ENCODE data around the gene B4GALNT1.
"Not testable (repeated sequence)": the region's sequence is repeated elsewhere in the genome, so short reads cannot be mapped to it uniquely, and the experiment has no call there.

B4GALNT1 gene

DNA sequence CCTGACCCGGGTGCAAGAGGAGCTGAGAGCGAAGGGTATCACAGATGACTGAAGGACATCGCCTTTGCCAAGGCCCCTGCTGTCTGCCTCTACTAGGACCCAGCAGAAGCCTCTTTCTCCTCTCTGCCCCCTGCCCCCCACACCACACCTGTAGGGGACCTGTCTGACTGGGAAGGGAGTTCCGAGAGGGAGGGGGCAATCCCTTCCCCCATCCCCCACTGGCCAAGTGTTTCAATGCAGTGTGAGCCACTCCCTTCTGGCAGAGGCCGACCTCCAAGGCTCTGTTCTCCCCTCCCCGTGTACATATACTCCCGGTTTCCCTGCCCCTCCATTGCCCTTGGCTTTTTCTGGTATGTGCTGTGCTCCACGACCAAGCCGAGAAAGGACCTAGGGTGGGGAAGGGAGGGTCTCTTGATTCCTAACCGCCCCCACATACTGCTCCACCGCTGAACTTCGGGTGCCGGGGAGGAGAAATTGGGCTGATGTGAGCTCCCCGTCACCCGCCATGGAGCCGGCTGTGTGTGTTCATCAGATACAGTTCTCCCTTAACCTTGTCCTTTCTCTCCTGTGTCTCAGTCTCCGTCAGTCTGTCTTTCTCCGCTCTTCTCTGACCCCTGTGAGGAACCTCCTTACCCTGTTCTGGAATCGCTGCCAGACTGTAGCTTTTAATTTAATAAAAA is 23.8 kb downstream of the B4GALNT1 start:
- no peak for DNase-seq (ENCODE audit: low read depth in 2 of 2)

DNA sequence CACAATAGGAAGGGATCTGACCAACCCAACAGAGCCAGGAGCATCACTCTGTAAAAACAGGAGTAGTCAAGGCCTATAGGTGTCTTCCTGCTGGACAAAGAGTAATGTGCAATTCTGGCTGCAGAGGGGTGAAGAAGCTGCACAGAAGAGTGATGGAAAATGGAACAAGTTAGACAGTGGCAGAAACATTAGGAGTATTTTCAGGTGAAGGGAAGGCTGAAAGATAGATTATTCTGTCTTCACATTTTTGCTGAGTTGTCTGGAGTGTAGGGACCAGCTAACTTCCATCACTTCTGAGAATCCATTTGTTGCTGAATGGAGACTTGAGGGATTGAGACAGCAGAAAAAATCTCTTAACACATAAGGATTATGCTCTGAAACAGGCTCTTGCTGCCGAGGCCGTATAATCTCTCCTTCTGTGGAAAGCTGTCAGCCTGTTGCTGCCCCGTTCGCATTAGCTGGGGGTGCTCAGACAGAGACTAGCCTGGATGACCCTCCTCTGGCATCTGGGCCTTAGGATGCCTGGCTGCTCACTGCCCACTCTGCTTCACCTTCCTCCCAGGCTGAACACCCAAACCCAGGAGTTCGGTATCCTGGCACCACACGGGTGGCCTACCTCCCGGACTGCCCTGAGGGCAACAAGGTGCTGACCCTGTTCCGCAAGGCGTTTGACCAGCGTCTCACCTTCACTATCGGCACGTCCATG is 24.9 kb downstream of the B4GALNT1 start:
- no peak for DNase-seq (ENCODE audit: low read depth in 2 of 2)

DNA sequence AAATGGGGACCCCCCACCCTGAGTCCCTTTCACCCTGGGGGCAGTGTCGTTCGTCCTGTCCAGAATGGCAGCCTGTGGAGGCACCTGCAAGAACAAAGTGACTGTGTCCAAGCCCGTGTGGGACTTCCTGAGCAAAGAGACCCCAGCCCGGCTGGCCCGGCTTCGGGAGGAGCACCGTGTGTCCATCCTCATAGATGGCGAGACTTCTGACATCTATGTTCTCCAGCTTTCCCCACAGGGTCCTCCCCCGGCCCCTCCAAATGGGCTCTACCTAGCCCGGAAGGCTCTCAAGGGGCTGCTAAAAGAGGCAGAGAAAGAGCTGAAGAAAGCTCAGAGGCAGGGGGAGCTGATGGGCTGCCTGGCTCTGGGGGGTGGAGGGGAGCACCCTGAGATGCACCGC is 26.2 kb downstream of the B4GALNT1 start:
- no peak for DNase-seq (ENCODE audit: low read depth in 2 of 2)

DNA sequence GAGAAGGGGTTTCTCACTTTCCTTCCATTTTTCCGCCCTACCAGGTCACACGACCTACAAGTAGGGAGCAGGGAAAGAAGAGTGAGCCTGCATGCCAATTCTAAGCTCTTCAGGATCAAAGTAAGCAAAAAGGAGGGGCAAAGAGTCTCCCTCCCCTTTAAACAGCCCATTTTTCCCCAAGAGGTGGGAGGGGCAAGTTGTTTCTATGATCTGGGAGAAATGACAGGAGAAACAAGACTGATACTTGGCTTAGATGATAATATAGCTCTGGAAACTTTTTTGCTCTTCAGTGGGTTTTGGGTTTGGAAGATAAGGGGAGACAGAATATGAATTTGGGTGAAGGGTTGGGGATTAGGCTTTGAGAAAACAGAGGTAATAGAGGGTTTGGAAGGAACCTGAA is 26.6 kb downstream of the B4GALNT1 start:
- no peak for DNase-seq (ENCODE audit: low read depth in 2 of 2)

DNA sequence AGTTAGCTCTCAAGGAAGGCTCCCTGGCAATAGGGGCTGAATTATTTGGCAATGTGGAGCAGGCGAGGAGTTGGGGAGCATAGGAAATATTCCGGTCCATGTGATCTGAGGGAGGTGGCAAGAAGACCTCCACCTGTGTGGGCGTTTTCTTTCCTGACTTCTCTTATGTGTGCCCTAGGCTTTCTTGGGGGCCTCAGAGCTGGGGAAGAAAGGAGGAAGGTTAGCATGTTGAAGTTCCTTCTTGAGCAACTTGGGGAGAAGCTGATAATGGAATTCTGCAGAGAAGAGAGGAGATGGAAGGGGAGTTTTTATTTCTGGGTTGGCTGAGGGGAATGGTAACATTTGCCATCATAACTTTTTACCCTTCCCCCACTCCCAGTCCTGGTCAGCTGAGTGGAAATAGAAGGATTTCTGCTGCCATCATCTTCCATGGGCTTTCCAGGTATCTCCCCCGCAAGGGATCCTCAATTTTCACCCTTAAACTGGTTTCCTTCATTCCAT is 27.1 kb downstream of the B4GALNT1 start:
- DNase-seq (ENCODE audit: low read depth in 2 of 2) = no peak

DNA sequence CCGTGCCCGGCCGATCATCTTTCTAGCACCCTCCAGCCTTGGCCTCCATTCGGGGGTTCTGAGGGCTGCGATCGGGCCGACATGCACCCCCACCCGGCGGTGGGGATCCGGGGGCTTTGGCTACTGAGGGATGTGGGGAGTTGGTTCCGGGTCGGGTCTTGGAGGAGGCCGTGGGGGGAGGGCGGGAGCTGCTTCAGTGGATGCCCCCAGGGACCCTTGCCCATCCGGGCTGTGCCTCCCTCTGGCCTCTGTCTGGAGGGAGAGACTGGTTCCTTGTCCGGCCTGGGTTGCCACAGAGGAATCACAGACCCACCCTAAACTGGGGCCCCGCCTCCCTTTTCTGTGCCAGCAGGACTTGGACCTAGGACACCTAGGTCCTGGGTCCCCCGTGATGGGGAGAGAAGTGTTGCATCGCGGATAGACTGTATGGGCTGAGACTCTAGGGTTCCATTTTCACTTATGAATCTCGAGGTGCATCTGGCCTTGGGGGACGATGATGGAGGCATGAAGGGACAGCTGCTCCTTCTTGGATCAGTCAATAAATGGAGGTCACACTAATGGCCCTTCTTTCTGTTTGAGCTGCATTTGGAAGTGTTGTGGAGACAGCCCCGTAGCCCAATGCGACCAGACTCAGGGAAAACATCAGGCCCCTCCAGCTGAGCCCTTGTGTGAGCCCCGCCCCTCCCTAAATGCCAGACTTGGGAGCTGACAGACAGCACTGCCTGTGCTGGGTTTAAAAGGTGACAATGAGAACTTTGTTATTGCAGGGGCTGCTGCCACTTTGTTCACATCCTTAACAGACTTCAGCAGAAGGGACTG is 27.8 kb downstream of the B4GALNT1 start:
- DNase-seq (ENCODE audit: low read depth in 2 of 2) = no peak

DNA sequence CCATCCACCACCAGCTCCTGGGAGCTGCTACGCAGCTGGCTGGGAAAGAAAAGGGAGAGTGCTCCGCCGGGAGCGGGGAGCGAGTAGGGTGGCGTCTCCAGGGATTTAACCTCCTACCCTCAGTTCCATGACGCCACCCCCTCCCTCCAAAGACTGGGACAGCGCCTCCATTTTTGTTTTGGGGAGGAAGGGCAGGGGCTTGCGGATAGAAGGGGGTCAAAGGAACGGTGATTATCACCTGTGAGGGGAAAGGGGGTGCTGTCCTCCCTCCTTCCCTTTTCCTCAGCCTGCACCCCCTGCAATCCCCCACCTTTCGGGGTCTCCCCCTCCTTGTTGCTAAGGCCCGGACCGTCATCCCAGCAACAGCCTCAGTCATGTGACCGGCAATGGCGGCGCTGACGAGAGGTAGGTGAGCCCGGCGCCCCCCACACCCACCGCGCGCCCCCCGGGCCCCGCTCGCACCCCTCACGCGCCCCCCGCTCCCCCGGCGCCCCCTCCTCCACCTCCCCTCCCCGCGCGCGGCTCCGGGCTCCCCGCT is 28.5 kb downstream of the B4GALNT1 start, which contains the start of gene DTX3:
DTX3 (plus strand) TSS at position 371 of the 538 bp plus-strand sequence. CDS start 1,694 bp downstream, outside the sequence.
- no peak for DNase-seq (ENCODE audit: low read depth in 2 of 2)

DNA sequence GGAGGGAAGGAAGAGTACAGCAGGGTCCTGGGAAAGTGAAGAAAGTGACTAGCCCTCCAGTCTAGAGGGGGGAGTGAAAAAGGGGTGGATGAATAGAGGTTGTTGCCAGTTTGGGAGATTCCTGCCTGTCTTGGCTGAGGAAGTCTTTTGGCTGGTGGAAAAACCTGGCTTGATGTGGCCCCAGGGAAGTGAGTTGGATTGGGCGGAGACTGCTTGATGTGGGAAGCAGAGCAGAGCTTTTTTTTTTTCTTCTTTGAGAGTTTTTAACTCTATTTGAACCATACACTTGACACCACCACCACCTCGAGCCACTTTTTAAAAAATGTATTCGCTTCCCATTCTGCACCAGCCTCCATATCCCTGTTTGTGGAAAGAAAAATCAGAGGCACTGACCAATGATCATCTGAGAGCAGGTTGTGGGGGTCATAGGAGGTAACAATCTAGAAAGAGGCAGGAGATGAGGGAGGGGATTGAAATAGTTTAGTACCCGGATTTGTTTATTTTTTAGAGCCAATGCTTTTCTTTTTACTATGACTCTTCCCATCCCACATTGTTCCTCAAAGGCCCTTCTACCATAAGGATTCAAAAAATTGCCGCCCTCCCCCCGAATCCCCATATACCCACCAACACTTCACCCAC is 29.1 kb downstream of the B4GALNT1 start:
- DNase-seq (ENCODE audit: low read depth in 2 of 2) = no peak

DNA sequence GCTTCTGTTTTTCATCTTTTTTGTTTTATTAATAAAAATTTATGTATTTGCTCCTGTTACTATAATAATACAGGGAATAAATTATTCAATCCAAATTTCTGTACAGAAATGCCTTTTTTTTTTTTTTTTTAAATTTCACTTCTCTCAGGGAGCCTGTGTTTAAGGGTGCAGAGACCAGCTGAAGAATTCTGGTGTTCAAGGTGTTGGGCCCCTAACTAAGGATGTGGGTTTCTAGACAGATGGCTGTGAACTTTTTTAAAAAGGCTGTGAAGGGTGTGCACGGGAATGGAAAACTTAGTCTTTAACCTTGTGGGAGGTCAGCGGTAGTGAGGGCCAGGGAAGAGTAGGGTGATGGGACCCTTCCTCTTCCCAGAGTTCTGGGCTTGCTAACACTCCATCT is 29.7 kb downstream of the B4GALNT1 start:
- no peak for DNase-seq (ENCODE audit: low read depth in 2 of 2)

DNA sequence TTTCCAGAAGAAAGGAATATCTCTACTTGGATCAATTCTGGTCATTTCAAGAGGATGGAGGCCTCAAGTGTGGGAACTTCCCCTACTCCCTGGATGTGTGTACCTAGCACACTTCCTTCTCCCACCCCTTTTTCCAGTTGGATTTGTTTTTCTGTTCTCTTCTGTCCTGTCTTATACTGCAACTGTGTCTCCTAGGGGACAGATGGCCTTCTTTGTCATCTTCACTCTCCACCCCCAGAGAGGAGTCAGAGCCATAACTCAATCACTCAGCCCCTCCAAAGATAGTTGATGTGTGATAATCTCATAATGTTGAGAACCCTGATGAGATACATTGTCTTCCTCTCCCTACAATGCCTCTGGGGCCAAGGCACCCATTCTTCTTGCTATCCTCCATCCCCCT is 30.5 kb downstream of the B4GALNT1 start:
- DNase-seq (ENCODE audit: low read depth in 2 of 2) = no peak

DNA sequence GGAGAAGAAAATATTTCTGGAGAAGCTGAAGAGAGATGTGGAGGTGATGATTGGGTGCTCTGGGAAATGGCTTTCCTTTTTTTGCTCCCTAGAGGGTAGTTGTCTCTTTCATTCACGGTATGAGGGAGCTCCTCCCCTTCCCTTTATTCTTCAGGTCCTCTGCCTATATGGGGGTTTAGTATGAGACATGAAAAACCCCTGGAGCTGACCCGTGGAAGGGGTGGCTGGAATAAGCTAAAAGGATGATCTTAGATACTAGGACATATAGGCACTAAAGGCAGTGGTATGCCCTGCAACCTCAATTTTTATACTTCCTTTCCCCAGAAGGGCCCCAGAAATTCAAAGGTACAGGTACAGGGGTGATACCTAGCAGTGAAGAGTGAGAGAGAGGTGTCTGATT is 32.6 kb downstream of the B4GALNT1 start:
- DNase-seq (ENCODE audit: low read depth in 2 of 2) = no peak

DNA sequence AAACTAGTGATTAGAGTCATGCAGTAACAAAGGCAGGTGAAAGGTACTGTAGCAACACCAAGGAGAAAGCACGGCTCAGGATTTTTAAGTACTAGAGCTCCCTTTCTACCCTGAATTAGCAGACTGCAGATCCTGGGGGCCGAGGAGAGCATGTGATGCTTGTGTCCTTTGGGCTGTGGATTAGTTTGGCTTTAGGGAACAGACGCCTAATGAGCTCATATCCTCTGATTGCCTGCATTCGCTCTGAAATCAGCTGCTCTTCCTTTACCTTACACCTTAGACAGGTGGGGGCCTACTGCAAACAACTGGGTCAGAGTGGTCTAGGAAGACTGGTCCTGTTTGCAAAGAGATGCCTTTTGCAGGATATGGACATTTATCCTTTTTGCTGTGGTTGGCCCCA is 39.8 kb downstream of the B4GALNT1 start:
- no peak for DNase-seq (ENCODE audit: low read depth in 2 of 2)

DNA sequence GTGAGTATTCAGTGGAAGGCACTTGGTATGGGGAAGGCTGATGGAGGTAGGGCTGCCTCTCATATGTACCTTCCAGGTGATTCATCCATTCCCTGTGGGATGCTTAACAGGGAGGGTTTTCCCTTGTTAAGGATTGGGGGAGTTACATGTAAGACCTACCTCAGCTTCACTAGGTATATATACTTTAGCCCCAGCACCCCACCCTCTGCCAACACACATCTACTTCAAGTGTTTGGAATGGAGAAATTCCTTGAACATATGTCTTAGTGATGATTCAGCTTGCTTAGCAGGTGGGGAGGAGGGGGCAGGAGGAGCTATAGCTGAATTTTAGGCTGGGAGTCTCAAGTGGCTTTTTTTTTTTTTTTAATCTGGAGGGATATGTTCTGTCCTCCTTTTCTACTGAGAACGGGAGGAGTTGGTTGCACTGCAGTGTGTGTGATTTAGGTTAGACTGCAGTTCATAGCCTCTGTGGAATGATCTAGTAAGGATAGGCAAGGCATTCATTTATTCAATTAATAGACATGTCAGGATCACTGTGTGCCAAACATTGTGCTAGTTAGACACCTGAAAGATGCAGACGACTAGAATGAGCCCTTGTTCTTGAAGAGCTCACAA is 40.3 kb downstream of the B4GALNT1 start:
- DNase-seq (ENCODE audit: low read depth in 2 of 2) = no peak

DNA sequence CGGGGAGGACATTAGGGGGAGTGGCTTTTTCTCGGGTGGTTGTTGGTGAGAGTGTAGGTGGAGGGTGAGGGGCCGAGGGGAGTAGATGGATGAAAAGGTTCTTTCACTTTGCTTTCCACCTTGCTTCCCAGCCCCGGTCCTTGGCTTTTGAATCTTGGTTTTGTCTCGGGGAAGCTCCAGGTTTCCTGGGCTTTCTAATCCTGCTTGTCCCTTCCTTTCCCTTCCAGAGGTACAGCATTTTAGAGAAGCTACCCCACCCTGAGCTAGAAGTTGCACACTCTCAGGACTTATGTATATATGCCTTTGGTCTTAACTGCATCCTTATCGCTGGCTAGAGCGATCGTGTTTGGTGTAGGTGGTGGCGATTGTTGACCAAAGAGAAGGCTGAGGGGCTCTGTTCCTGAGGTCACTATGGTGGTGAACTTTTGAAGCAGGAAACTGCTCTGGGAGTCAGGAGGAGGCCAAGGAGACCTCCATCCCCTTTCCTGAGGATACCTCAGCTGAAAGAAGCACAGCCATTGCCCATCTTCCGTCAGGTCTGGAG is 41.1 kb downstream of the B4GALNT1 start:
- no peak for DNase-seq (ENCODE audit: low read depth in 2 of 2)

DNA sequence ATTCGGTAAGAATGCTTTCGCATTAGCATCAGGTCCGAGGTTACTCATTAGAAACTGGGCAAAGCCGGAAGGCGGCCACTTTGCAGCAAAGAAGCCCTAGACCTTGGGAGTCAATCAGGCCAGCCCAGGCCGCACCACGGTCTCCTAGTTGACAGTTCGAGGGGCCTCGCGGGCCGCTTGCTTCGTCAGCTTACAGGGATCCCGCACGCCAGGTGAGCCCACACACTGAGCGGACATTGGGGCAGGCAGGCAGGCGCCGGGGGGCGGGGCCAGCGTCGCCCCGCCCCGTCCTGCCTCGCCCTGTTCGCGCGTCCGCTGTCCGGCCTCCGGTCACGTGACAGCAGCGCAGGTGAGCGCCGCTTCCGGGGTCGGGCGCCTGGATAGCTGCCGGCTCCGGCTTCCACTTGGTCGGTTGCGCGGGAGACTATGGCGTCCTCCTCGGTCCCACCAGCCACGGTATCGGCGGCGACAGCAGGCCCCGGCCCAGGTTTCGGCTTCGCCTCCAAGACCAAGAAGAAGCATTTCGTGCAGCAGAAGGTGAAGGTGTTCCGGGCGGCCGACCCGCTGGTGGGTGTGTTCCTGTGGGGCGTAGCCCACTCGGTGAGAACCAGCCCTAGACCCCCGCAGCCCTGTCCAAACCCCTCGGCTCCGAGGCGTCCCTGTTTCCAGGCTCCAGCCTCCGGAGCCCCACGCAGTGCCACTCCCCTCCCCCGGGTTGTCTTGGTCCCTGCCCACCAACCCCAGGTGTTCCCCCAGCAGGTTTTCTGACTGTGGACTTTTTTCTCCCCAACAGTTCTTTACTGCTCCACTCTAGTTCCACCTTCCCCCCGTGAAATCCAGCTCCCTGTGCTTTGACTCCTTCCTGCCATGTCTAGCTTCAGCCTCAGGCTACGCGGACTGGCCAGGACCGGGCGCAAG is 41.9 kb downstream of the B4GALNT1 start, which contains the start of gene PIP4K2C:
PIP4K2C (plus strand) TSS at position 329 of the 918 bp plus-strand sequence; CDS start at position 427, 98 bp downstream.
- DNase-seq (ENCODE audit: low read depth in 2 of 2) = peak; percentile 50 to 60

DNA sequence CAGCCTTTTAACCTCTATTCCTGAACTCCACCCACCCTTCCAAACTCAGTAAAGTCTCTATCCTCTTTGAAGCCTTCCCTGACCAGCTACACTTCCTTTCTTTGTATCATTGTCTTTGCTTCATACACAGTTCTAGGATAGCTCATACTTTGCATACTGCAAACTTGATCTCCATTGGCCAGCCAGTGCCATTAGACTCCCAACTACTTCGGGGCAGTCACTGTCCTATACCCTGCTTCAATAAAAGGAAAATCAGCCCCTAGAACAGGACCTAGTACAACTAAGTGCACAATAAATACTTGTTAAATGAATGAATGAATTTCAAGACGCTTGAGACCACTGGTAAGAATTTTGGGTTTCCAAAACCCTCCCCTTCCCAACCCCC is 42.5 kb downstream of the B4GALNT1 start:
- DNase-seq (ENCODE audit: low read depth in 2 of 2) = no peak

DNA sequence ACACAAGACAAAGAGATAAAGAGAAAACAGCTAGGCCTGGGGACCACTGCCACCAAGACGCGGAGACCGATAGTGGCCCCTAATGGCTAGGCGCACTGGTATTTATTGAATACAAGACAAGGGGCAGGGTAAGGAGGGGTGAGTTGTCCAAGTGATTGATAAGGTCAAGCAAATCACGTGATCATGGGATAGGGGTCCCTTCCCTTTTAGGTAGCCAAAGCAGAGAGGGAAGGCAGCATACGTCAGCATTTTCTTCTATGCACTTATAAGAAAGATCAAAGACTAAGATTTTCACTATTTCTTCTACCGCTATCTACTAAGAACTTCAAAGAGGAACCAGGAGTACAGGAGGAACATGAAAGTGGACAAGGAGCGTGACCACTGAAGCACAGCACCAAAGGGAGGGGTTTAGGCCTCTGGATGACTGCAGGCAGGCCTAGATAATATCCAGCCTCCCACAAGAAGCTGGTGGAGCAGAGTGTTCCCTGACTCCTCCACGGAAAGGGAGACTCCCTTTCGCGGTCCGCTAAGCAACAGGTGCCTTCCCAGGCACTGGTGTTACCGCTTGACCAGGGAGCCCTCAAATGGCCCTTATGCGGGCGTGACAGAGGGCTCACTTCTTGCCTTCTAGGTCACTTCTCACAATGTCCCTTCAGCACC is 43.9 kb downstream of the B4GALNT1 start:
- DNase-seq (ENCODE audit: low read depth in 2 of 2) = not testable (repeated sequence)

DNA sequence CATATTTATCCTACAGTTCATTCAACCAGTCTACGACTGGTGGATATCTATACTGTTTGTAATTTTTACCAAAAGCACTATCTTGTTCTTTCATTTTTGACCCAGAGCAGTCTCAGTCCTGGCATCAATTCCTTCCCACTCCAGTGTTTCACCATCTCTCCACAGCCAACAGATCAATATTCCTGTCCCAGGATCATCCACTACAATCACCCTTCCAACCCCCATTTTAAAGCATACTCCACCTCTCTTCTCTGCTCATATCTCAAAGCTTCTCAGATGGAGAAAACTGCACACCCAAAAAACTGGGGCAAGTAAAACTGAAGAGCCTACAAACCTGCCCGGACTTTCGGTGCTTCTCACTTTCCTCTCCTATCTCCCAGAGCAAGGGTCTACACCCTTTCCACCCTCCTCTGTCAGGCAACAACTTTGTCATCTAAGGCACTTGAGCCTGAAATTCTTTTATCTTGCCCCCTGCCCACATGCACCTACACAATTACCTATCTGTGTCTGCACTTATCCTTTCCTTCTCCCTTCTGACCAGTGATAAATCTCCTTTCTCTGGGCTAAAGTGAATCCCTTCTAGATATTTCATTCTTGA is 46.1 kb downstream of the B4GALNT1 start:
- no peak for DNase-seq (ENCODE audit: low read depth in 2 of 2)

DNA sequence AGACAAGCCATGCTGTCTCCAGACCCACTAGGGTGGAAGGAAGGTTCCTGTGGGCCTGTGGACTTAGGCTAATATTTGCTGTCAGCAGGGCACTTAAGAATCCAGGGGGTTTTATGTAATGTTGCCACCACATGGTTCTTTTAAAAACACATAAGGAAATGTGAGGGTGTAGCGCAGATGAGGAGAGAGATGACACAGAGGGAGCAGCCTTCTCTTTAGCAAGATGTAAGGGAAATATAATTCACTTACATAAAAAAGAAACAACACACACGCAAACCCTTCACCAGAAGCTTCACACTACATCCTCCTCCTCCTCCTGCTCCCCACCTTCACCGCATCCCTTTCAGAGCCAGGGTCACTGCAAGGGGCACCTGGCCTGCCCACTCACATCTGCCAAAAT is 46.9 kb downstream of the B4GALNT1 start:
- DNase-seq (ENCODE audit: low read depth in 2 of 2) = no peak
